PC-9 (cell line): ENCODE measurements around the gene INSIG2. TPM values are rescaled to one million over a fixed set of nuclear protein-coding genes. Genes with fewer than 3 reads are reported as not detected.

ENCODE experiments used
- BruUV-seq: library from RNA; stranded (reverse); fragments of 400-500 nt; replicated peaks from 2 replicates; lab custom pipeline; 2021; lab: Mats Ljungman, UMichigan
- CTCF ChIA-PET: fragments of 300-600 bp; sonication (Branson Sonifier 250); formaldehyde crosslinking; loops from one replicate; lab custom pipeline; 2022; ENCODE audit warnings: antibody characterized with exemption; lab: Charles Lee
- POLR2A ChIA-PET: fragments of 300-600 bp; sonication (Branson Sonifier 250); formaldehyde crosslinking; loops from one replicate; lab custom pipeline; 2022; ENCODE audit warnings: antibody characterized with exemption; ENCODE audit not compliant: unreplicated experiment; lab: Charles Lee
- DNase-seq, 2 experiments: peaks; one replicate each; pipeline versions ENCODE4 v3.0.0 to v3.0.0-alpha.2; 2015 to 2022; ENCODE audit warnings: mixed read lengths in 1 of 2
- H2AFZ ChIP-seq: fragments of 200-600 bp; sonication (generic); 2 replicates; pipeline ENCODE4 v1.8.1; 2017; ENCODE audit warnings: antibody characterized with exemption
- H3F3A ChIP-seq: fragments of 200-600 bp; sonication (generic); 2 replicates; pipeline ENCODE4 v1.8.1; 2017; ENCODE audit warnings: antibody characterized with exemption, mild to moderate bottlenecking, low read depth; ENCODE audit not compliant: insufficient read depth
- H3K27ac ChIP-seq: fragments of 200-600 bp; sonication (generic); 2 replicates; pipeline ENCODE4 v1.6.1; 2016; ENCODE audit warnings: mixed run types
- H3K27me3 ChIP-seq: fragments of 200-600 bp; sonication (generic); 2 replicates; pipeline ENCODE4 v1.6.1; 2016; ENCODE audit warnings: low read depth, mixed run types; ENCODE audit not compliant: insufficient read depth
- H3K36me3 ChIP-seq: fragments of 200-600 bp; sonication (generic); 2 replicates; pipeline ENCODE4 v1.6.1; 2016; ENCODE audit warnings: low read depth, mixed run types
- H3K4me1 ChIP-seq: fragments of 200-600 bp; sonication (generic); replicated peaks from 2 replicates; pipeline ENCODE4 v1.6.1; 2016; ENCODE audit warnings: mixed run types; ENCODE audit not compliant: insufficient read depth
- H3K4me2 ChIP-seq: fragments of 200-600 bp; sonication (generic); 2 replicates; pipeline ENCODE4 v1.6.1; 2017; ENCODE audit warnings: mixed run types
- H3K4me3 ChIP-seq: fragments of 200-600 bp; sonication (generic); 2 replicates; pipeline ENCODE4 v1.6.1; 2016; ENCODE audit warnings: mixed run types
- H3K79me2 ChIP-seq: fragments of 200-600 bp; sonication (generic); 2 replicates; pipeline ENCODE4 v1.6.1; 2017; ENCODE audit warnings: low read depth, mixed run types
- H3K9me2 ChIP-seq: fragments of 200-600 bp; sonication (generic); 2 replicates; pipeline ENCODE4 v1.8.1; 2017; ENCODE audit warnings: mild to moderate bottlenecking; ENCODE audit not compliant: insufficient read depth
- H3K9me3 ChIP-seq: fragments of 200-600 bp; sonication (generic); 2 replicates; pipeline ENCODE4 v1.8.1; 2016; ENCODE audit warnings: low read depth; ENCODE audit not compliant: insufficient read depth
- H4K20me1 ChIP-seq: fragments of 200-600 bp; sonication (generic); 2 replicates; pipeline ENCODE4 v1.8.1; 2017; ENCODE audit not compliant: insufficient read depth
- EZH2 ChIP-seq: fragments of 200-600 bp; sonication (generic); IDR thresholded peaks from 2 replicates; pipeline ENCODE4 v1.8.0; 2017; ENCODE audit warnings: antibody characterized with exemption, low read depth
- intact Hi-C: fragments of 100-400 bp; cut with micrococcal nuclease; formaldehyde crosslinking; loops from one replicate; pipeline ENCODE4 v1.10.0; 2022; ENCODE audit not compliant: unreplicated experiment
- total RNA-seq: library from RNA; stranded (reverse); gene quantifications from 2 replicates; pipeline ENCODE4 v1.2.3, GENCODE V29; 2021
- TF ChIP-seq, protein P1 (sequence below): fragments of 200-600 bp; sonication (generic); conservative IDR thresholded peaks from 2 replicates; pipeline ENCODE4 v1.6.1; 2017; ENCODE audit warnings: mixed run types, antibody characterized with exemption, mild to moderate bottlenecking, moderate library complexity

Gene INSIG2
- total RNA-seq, 1 experiment from 2014 or later = 33.6 TPM

DNA sequence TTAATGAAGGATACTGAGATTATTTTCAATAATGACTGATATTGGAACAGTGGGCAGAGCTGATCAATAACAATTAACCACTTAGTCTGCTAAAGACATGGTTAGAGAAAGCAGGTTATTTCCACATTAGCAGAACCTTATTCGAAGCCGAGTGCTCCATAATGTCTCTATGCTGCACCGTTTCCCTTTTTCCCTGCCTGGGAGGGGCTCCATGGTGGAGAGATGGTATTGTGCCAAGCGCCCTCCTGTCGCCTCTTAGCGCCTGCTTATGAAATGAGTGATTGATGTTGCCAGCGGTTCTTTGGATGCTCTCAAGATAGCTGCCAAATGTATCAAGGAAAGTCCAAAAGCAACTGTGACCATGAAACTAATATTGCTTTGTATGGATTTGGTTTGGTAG is 34.6 kb upstream of the INSIG2 start:
- TF ChIP-seq EZH2 = no peak
- TF ChIP-seq, protein P1, sequence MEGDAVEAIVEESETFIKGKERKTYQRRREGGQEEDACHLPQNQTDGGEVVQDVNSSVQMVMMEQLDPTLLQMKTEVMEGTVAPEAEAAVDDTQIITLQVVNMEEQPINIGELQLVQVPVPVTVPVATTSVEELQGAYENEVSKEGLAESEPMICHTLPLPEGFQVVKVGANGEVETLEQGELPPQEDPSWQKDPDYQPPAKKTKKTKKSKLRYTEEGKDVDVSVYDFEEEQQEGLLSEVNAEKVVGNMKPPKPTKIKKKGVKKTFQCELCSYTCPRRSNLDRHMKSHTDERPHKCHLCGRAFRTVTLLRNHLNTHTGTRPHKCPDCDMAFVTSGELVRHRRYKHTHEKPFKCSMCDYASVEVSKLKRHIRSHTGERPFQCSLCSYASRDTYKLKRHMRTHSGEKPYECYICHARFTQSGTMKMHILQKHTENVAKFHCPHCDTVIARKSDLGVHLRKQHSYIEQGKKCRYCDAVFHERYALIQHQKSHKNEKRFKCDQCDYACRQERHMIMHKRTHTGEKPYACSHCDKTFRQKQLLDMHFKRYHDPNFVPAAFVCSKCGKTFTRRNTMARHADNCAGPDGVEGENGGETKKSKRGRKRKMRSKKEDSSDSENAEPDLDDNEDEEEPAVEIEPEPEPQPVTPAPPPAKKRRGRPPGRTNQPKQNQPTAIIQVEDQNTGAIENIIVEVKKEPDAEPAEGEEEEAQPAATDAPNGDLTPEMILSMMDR = no peak
- H3K79me2 ChIP-seq = no peaks in the 10 kb centered on the region
- H3K9me2 ChIP-seq = no peaks in the 10 kb centered on the region
- peaks cover 4% of the 10 kb centered on the region; the same call in 1 of the 2 replicates for H3F3A ChIP-seq
- no peaks in the 10 kb centered on the region for H3K9me3 ChIP-seq
- H3K36me3 ChIP-seq = no peaks in the 10 kb centered on the region
- no peak overlapping the region for H3K27ac ChIP-seq
- no peaks in the 10 kb centered on the region for H4K20me1 ChIP-seq
- peaks cover 22% of the 10 kb centered on the region for H3K4me1 ChIP-seq
- H3K4me3 ChIP-seq = no peak overlapping the region
- POLR2A ChIA-PET = no interaction called here
- no peak overlapping the region for H2AFZ ChIP-seq
- no peaks in the 10 kb centered on the region for H3K27me3 ChIP-seq
- H3K4me2 ChIP-seq = no peak overlapping the region
- intact Hi-C loops = no loop called here
- DNase-seq = peak in 1 of 2 experiments; percentile 3
- CTCF ChIA-PET = no interaction called here
- BruUV-seq = no TSS peak

DNA sequence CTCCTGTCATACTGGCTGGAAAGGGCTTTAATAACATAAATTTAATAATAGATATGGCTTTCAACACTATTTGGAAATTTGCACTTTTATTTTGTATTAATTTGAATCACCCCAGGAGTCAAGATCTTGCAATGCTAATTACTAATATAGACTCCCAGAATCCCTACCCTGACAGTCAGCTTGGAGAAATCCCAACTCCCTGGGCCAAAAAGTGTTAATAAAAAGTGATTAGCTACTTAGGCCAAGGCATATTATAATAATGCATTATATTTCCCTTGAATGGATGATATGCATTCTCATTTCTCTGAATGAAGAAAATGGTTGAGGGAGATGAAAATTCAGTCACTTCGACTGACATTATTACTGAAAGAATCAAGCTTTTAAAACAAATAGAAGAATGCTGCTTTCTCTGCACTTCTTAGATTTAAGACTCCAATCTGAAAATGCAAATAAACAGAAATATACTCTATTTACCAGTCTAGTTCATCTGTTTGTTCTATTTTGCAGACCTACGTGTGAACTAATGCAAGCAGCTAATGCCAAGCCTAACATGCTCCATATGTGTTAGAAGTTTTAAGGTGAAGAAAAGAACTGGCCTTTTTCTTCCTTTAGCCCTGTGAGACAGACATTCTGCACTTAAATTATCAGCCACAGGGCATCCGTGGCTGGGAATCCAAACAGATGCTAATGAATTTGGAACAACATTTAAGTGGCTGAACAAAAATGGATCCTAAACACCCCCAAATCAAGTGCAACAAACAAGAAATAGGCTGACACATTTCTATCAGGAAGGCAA is 33.9 kb upstream of the INSIG2 start:
- Histone ChIP-seq H3K4me2 (no peak overlapping the region), H2AFZ (no peak overlapping the region), H3K36me3 (no peaks in the 10 kb centered on the region), H3K79me2 (no peaks in the 10 kb centered on the region), H3K27me3 (no peaks in the 10 kb centered on the region), H4K20me1 (no peaks in the 10 kb centered on the region), H3K4me3 (no peak overlapping the region), H3K27ac (no peak overlapping the region), H3K9me2 (no peaks in the 10 kb centered on the region), H3K4me1 (peaks cover 15% of the 10 kb centered on the region), H3F3A (peaks cover 3% of the 10 kb centered on the region; the same call in 1 of the 2 replicates), H3K9me3 (no peaks in the 10 kb centered on the region)
- POLR2A ChIA-PET = no interaction called here
- CTCF ChIA-PET = interaction anchor here (0.6 kb wide), 1 partner anchor 167 kb away, joined by 4 read pairs; no protein-coding TSS in a partner anchor
- no TSS peak for BruUV-seq
- DNase-seq = peak in 1 of 2 experiments; percentile 16
- intact Hi-C loops = no loop called here
- TF ChIP-seq EZH2 = no peak
- TF ChIP-seq, protein P1 = no peak

DNA sequence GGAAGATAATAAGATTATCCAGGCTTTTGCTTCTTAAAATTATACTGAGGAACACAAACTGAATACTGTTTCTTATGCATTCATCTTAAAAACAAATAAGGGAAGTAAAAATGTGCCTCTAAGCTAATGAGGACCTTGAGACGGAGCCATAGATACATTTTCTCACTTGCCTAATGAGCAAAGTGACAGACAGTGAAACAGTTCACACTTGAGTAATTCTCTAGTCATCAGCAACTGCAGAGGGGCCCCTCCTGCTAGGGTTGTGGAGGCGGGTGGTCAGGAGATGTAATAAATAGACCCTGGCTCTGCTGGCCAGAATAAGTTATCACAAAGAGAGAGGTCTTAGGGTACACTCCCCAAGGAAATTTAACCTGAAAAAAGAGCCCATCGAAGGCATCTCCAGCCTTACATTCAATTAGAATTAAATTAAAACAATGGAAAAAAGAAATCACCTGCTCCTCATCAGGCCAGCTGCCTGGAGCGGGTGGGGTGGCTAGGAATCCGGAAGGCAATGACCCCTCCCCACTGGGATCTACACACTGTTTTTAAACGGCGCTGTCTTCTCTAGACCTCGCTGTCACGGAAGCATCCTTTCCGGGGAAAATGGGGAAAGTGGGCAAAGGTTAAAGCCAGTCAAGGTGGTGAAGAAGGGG is 32.6 kb upstream of the INSIG2 start:
- no TSS peak for BruUV-seq
- ChIA-PET CTCF (no interaction called here), POLR2A (interaction anchor here (0.7 kb wide), 1 partner anchor 50 kb away, joined by 9 read pairs; no protein-coding TSS in a partner anchor)

More for the DNA sequence above, 32.6 kb upstream of the INSIG2 start:
- no peak overlapping the region for H3K4me3 ChIP-seq
- H3K27me3 ChIP-seq = no peaks in the 10 kb centered on the region
- no peaks in the 10 kb centered on the region for H3K9me3 ChIP-seq
- no peaks in the 10 kb centered on the region for H3F3A ChIP-seq
- H3K27ac ChIP-seq = no peak overlapping the region
- no peaks in the 10 kb centered on the region for H3K36me3 ChIP-seq
- no peak for TF ChIP-seq EZH2
- TF ChIP-seq, protein P1 = no peak
- intact Hi-C loops = no loop called here
- H4K20me1 ChIP-seq = no peaks in the 10 kb centered on the region
- H2AFZ ChIP-seq = no peak overlapping the region
- peak in 1 of 2 experiments; percentile 5 for DNase-seq
- no peaks in the 10 kb centered on the region for H3K79me2 ChIP-seq
- H3K4me1 ChIP-seq = peaks cover 2% of the 10 kb centered on the region
- H3K9me2 ChIP-seq = no peaks in the 10 kb centered on the region
- H3K4me2 ChIP-seq = no peak overlapping the region
